Occipital lobe (tissue), 2 donors: ENCODE results near the gene GIMAP6. TPM values are rescaled to one million over a fixed set of nuclear protein-coding genes. Genes with fewer than 3 reads are reported as not detected.
"Not testable (repeated sequence)": the region's sequence is repeated elsewhere in the genome, so short reads cannot be mapped to it uniquely, and the experiment has no call there.

Source experiments
- DNase-seq: peaks from one replicate; lab custom pipeline; 2025; lab: John Stamatoyannopoulos, UW
- total RNA-seq: library from RNA; depleted of rRNA; stranded (reverse); fragments of >200 nt; gene quantifications from one replicate; pipeline ENCODE4 v1.2.3, GENCODE V29; 2014

The GIMAP6 gene
- total RNA-seq, 1 donor from 2014 or later = 5.5 TPM

GRCh38 chr7:150586068-150586784 is 46.0 kb downstream of the GIMAP6 start:
- DNase-seq = no peak

GRCh38 chr7:150585199-150585598 is 47.0 kb downstream of the GIMAP6 start:
- DNase-seq = no peak

GRCh38 chr7:150580638-150581394 is 51.4 kb downstream of the GIMAP6 start:
- no peak for DNase-seq

DNA sequence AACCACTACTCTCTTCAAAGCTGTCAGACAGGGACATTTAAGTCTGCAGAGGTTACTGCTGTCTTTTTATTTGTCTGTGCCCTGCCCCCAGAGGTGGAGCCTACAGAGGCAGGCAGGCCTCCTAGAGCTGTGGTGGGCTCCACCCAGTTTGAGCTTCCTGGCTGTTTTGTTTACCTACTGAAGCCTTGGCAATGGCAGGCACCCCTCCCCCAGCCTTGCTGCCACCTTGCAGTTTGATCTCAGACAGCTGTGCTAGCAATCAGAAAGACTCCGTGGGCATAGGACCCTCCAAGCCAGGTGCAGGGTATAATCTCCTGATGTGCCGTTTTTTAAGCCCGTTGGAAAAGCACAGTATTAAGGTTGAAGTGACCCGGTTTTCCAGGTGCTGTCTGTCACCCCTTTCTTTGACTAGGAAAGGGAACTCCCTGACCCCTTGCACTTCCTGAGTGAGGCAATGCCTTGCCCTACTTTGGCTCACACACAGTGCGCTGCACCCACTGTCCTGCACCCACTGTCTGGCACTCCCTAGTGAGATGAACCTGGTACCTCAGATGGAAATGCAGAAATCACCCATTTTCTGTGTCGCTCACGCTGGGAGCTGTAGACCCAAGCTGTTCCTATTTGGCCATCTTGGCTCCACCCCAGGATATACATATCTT is 52.1 kb downstream of the GIMAP6 start:
- not testable (repeated sequence) for DNase-seq

Other genes with a start within 250 kb of the GIMAP6 start
- 2.8 TPM for gene GIMAP8, start 181.8 kb downstream of the GIMAP6 start, total RNA-seq
- 2.7 TPM for gene GIMAP7, start 117.5 kb downstream of the GIMAP6 start, total RNA-seq
- gene GIMAP4, start 65.0 kb downstream of the GIMAP6 start, total RNA-seq = 11.4 TPM
- gene GIMAP2, start 53.3 kb upstream of the GIMAP6 start, total RNA-seq = 4.4 TPM
- 0.94 TPM for gene GIMAP1, start 84.2 kb upstream of the GIMAP6 start, total RNA-seq
- gene GIMAP5, start 105.0 kb upstream of the GIMAP6 start, total RNA-seq = 3.7 TPM
- gene TMEM176B, start 168.0 kb upstream of the GIMAP6 start, total RNA-seq = 2.3 TPM
- gene TMEM176A, start 168.4 kb upstream of the GIMAP6 start, total RNA-seq = 0.47 TPM
- gene AOC1, start 220.1 kb upstream of the GIMAP6 start, total RNA-seq = not detected